Iris pigment epithelial cell (primary cell): Measurements from ENCODE around the gene EPN3.

Experiments
- DNase-seq: peaks from one replicate; pipeline ENCODE4 v3.0.0-alpha.2; 2011; ENCODE audit warnings: low read depth

The EPN3 gene

DNA sequence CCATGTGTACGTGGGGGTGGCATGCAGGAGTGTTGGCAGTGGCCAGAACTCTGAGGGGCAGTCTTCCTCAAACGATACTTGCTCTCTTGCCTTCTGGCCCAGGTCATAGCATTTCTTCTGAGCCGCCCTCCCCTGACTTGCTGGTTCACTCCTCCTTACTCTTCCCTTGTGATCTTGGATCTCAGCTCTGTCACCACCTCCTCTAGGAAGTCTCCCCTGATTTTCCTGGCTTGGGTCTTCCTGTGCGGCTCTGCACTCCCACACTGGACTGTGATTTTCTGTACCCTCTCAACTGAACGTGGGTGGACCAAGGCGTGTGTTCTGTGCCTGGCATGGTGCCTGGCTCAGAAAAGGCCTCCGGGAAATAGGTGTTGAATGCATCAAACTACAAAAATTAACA lies 2.9 kb downstream of the EPN3 start:
- no peak for DNase-seq

DNA sequence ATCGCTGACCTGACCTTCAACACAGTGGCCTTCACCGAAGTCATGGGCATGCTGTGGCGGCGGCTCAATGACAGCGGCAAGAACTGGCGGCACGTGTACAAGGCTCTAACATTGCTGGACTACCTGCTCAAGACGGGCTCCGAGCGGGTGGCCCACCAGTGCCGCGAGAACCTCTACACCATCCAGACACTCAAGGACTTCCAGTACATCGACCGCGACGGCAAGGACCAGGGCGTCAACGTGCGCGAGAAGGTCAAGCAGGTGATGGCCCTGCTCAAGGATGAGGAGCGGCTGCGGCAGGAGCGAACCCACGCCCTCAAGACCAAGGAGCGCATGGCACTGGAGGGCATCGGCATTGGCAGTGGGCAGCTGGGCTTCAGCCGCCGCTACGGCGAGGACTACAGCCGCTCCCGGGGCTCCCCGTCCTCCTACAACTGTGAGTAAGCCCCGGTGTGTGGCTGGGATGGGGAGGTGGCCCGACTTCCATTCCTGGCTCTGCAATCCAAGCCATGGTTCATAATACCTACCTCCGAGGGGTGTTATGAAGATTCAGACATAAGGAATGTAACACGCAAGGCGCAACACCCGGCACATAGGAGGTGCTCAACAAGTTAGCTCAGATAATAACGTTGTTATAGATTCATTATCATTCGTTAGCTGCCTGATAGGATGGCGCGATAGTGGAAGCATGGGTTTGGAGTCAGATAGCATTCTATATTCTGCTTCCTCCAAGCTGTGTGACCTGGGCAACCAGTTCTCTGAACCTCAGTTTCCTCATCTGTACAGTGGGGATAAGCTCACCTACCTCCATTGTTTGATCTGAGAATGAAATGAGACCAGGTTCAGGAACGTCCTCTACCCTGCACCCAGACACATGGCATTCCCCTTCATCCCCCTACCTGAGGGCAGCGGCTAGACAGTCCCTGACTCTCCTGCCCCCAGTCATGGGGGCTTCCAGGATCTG lies 4.4 kb downstream of the EPN3 start:
- no peak for DNase-seq

- DNase-seq = no peak
Observed at GRCh38 chr17:50537721-50538548, 5.4 kb downstream of the EPN3 start.

DNA sequence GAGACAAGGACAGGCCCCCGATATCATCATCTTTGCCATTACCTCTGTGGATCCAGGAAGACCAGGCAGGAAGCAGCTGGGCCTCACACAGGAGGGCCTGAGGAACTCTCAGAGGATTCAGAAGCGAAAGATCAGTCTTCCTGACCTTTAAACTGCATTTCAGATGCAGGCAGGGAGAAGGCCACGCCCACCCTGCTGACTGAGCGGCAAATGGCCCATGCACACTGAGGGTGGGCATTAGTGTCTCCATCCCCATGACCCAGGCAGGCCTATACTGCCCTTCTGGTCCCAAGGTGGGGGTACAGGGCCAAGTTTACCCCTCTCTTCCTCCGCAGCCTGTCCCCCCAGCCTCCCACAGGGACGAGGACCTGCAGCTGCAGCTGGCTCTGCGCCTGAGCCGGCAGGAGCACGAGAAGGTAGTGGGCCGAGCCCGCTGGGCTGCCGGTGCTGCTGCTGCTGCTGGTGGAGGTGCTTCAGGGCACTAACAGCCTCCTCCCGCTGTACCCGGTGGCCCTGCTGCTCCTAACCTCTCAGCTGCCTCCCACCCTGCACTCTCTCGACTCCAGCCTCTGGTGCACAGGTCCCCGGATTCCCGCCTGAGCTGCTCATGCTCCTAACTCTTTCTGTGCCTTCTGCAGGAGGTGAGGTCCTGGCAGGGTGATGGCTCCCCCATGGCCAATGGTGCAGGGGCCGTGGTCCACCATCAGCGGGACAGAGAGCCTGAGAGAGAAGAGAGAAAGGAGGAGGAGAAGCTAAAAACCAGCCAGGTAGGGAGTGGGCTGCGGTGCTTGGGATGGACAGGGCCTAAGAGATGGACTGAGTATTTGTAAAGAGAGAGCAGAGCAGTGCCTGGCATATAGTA lies 6.2 kb downstream of the EPN3 start:
- no peak for DNase-seq

- no peak for DNase-seq
Observed at GRCh38 chr17:50539762-50540559, 7.4 kb downstream of the EPN3 start.

DNA sequence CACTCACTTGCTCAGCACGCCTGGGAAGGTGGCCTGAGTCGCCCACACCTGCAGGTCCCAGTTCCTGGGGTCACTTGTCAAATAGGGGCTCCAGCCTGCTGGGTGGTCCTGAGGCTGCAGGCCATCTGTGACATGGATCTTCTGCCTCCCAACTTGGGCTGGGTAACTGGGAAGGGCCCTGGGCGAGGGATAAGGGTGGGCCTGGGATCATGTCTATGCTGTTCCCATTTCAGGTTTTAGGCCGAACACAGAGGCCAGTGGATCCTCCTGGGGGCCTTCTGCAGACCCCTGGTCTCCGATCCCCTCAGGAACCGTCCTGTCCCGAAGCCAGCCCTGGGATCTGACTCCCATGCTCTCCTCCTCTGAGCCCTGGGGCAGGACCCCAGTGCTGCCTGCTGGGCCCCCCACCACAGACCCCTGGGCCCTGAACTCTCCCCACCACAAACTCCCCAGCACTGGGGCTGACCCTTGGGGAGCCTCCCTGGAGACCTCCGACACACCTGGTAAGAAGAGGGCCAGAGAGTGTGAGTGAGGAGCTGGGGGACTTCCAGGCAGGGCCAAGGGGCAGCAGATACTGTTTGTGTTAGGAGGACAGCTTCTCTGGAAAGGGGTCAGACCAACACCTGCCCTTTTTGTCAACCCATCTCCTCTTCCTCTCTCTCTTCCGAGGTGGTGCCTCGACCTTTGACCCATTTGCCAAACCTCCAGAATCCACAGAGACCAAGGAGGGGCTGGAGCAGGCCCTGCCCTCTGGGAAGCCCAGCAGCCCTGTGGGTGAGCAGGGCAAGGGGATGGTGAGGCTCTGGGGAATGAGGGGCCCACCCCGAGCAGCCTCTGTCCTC lies 8.2 kb downstream of the EPN3 start:
- no peak for DNase-seq

DNA sequence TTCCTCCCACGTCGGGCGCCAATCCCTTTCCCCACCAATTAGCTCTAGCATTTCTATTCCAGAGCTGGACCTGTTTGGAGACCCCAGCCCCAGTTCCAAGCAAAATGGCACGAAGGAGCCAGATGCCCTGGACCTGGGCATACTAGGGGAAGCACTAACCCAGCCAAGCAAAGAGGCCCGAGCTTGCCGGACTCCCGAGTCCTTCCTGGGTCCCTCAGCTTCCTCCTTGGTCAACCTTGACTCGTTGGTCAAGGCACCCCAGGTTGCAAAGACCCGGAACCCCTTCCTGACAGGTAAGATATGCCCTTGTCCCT lies 8.8 kb downstream of the EPN3 start:
- no peak for DNase-seq

DNA sequence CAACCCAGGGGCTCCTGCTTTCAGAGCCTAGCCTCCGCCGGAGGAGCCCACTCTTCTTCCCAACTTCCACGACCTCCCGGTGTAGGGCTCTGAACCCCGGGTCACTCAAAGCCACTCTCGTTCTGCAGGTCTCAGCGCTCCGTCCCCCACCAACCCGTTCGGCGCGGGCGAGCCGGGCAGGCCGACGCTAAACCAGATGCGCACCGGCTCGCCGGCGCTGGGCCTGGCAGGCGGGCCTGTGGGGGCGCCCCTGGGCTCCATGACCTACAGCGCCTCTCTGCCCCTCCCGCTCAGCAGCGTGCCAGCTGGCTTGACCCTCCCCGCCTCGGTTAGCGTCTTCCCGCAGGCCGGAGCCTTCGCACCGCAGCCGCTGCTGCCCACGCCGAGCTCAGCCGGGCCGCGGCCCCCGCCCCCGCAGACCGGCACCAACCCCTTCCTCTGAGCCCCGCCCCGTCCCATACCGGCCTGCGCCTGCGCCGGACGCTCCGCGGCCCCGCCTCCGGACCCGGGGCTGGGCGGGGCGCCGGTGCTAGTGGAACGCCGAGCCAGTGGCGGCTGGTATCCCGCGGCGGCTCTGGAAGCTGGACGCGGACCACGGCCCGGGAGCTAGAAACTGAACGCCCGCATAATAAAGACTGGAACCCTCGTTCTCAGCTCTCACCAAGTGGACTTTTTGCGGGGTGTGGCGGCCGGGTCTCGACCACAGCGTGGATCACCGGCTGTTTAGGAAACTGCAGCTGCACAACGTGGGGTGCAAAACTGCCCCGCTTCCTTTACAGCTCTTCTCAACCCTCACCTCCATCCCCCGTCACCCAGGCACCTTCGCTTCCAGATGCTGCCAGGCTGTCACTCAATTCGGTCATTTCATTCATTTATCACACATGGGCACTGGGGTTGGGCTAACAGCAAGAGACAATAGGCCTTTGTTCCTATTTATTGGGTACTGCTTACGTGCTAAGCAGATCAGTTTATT lies 9.5 kb downstream of the EPN3 start:
- DNase-seq = peak; percentile 78

- no peak for DNase-seq
Observed at GRCh38 chr17:50542795-50543774, 10.6 kb downstream of the EPN3 start.

GRCh38 chr17:50544516-50544915 lies 12.0 kb downstream of the EPN3 start:
- DNase-seq = no peak

- no peak for DNase-seq
Observed at GRCh38 chr17:50545311-50545710, 12.8 kb downstream of the EPN3 start.

- no peak for DNase-seq
Observed at GRCh38 chr17:50546701-50547034, 14.1 kb downstream of the EPN3 start.

- DNase-seq = peak; percentile 87
Observed at GRCh38 chr17:50547035-50547735, 14.7 kb downstream of the EPN3 start, which contains the start of gene SPATA20. TSS of gene SPATA20 (plus strand) at chr17:50547174. CDS start at chr17:50547209, 35 bp downstream.

DNA sequence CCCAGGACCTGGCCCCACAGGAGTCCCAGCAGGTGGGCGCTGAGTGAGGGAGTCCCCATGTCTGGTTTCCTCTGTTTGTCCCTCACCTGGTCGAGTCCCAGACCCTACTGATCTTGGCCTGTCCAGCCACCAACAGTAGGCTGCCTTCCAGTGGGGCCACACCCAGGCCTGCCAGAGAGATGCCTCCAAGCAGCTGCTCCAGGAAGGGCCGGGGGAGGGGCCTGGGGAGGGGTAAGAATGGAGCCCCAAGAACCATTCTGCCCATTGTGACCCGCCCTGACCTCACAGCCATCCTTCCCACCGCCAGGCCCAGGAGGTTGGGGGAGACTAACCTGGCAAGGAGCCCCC lies 15.2 kb downstream of the EPN3 start:
- DNase-seq = no peak

DNA sequence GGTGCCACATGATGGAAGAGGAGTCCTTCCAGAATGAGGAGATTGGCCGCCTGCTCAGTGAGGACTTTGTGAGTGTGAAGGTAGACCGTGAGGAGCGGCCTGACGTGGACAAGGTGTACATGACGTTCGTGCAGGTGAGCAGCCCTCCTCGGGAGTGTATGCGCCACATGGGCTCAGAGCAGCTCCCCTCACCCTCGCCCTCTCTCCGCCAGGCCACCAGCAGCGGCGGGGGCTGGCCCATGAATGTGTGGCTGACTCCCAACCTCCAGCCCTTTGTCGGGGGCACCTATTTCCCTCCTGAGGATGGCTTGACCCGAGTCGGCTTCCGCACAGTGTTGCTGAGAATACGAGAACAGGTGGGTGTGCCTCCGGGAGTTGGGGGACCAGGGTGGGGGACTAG lies 16.3 kb downstream of the EPN3 start:
- DNase-seq = no peak

- DNase-seq = no peak
Observed at GRCh38 chr17:50549256-50549941, 16.9 kb downstream of the EPN3 start.

- DNase-seq = no peak
Observed at GRCh38 chr17:50549969-50550368, 17.4 kb downstream of the EPN3 start.
